SK-N-SH (cell line): ENCODE measurements around the gene AMMECR1. TPM values are rescaled to one million over a fixed set of nuclear protein-coding genes. Genes with fewer than 3 reads are reported as not detected.

Source experiments
- CTCF ChIA-PET: fragments of 300-600, 350-600 bp; formaldehyde crosslinking; extraction: SDS; loops from one replicate; lab custom pipeline; 2021; lab: Yijun Ruan, JAX
- POLR2A ChIA-PET: fragments of 350-600 bp; sonication (Branson Sonifier 250); formaldehyde crosslinking; extraction: SDS; loops from one replicate; lab custom pipeline; 2020; ENCODE audit warnings: antibody characterized with exemption, inconsistent platforms; lab: Yijun Ruan, JAX
- DNase-seq: peaks from one replicate; pipeline ENCODE4 v3.0.0; 2012
- H2AFZ ChIP-seq: fragments of 200-600 bp; sonication (generic); 2 replicates; pipeline ENCODE4 v1.8.1; 2016; ENCODE audit warnings: antibody characterized with exemption, mild to moderate bottlenecking, low read depth
- H3F3A ChIP-seq: fragments of 200-600 bp; sonication (generic); replicated peaks from 2 replicates; pipeline ENCODE3; 2016; ENCODE audit warnings: antibody characterized with exemption, mild to moderate bottlenecking; ENCODE audit not compliant: insufficient read depth
- H3K27ac ChIP-seq, 2 experiments: fragments of 200-500 bp in 1 of 2; fragments of 200-600 bp in 1 of 2; sonication (Bioruptor generic) in 1 of 2; sonication (generic), shearing (Covaris generic) in 1 of 2; 2 replicates each; pipeline versions ENCODE4 v1.5.1 to v1.6.1; 2014 to 2016; ENCODE audit warnings: low read depth in 2 of 2, inconsistent platforms in 1 of 2, low read length in 1 of 2, mild to moderate bottlenecking in 1 of 2, mixed read lengths in 1 of 2
- H3K27me3 ChIP-seq: fragments of 200-600 bp; sonication (generic), shearing (Covaris generic); 2 replicates; pipeline ENCODE4 v1.6.1; 2016; ENCODE audit warnings: mixed run types; ENCODE audit not compliant: insufficient read depth
- H3K36me3 ChIP-seq, 2 experiments: fragments of 200-500 bp in 1 of 2; fragments of 200-600 bp in 1 of 2; sonication (Bioruptor generic) in 1 of 2; sonication (generic) in 1 of 2; replicated peaks in 1 of 2; 2 replicates each; pipeline versions ENCODE3 to v1.5.1; 2014 to 2016; ENCODE audit warnings: low read length in 1 of 2, mild to moderate bottlenecking in 1 of 2; ENCODE audit not compliant: insufficient read depth in 2 of 2, control insufficient read depth in 1 of 2
- H3K4me1 ChIP-seq, 2 experiments: fragments of 200-500 bp in 1 of 2; fragments of 200-600 bp in 1 of 2; sonication (Bioruptor generic) in 1 of 2; sonication (generic), shearing (Covaris generic) in 1 of 2; 2 replicates each; pipeline versions ENCODE4 v1.5.1 to v1.6.1; 2014 to 2016; ENCODE audit warnings: low read depth in 1 of 2, low read length in 1 of 2, mixed run types in 1 of 2; ENCODE audit not compliant: insufficient read depth in 2 of 2, control insufficient read depth in 1 of 2
- H3K4me2 ChIP-seq: fragments of 200-600 bp; sonication (generic), shearing (Covaris generic); 2 replicates; pipeline ENCODE4 v1.6.1; 2017; ENCODE audit warnings: mixed run types
- H3K4me3 ChIP-seq, 2 experiments: fragments of 200-500 bp in 1 of 2; fragments of 200-600 bp in 1 of 2; sonication (Bioruptor generic) in 1 of 2; sonication (generic), shearing (Covaris generic) in 1 of 2; 2 replicates each; pipeline versions ENCODE4 v1.5.1 to v1.8.1; 2014 to 2016; ENCODE audit warnings: low read depth in 2 of 2, inconsistent platforms in 1 of 2, low read length in 1 of 2, mild to moderate bottlenecking in 1 of 2, mixed read lengths in 1 of 2, moderate library complexity in 1 of 2
- H3K79me2 ChIP-seq: fragments of 200-600 bp; sonication (generic); 2 replicates; pipeline ENCODE4 v1.8.1; 2017; ENCODE audit warnings: mild to moderate bottlenecking; ENCODE audit not compliant: insufficient read depth
- H3K9ac ChIP-seq: fragments of 200-600 bp; sonication (generic); 2 replicates; pipeline ENCODE4 v1.6.1; 2017; ENCODE audit warnings: mixed run types
- H3K9me2 ChIP-seq: fragments of 200-600 bp; sonication (generic); 2 replicates; pipeline ENCODE4 v1.6.1; 2017; ENCODE audit warnings: mixed run types
- H3K9me3 ChIP-seq: fragments of 200-600 bp; sonication (generic); 2 replicates; pipeline ENCODE4 v1.6.1; 2017; ENCODE audit warnings: mixed run types, mild to moderate bottlenecking, moderate library complexity
- H4K20me1 ChIP-seq: fragments of 200-600 bp; sonication (generic); 2 replicates; pipeline ENCODE4 v1.6.1; 2017; ENCODE audit warnings: mild to moderate bottlenecking, mixed run types; ENCODE audit not compliant: insufficient read depth
- ELF1 ChIP-seq: IDR thresholded peaks from 2 replicates; pipeline ENCODE4 v1.4.0; 2012
- EP300 ChIP-seq, 2 experiments: IDR thresholded peaks; 2 replicates each; pipeline versions ENCODE4 v1.4.0 to v1.6.1; 2012; ENCODE audit warnings: borderline replicate concordance in 1 of 2, low read depth in 1 of 2, low read length in 1 of 2
- EZH2phosphoT487 ChIP-seq: fragments of 200-600 bp; sonication (generic); IDR thresholded peaks from 2 replicates; pipeline ENCODE4 v1.6.1; 2017; ENCODE audit warnings: low read depth, mixed run types, mild to moderate bottlenecking, antibody characterized with exemption, moderate library complexity, borderline replicate concordance
- FOSL2 ChIP-seq: IDR thresholded peaks from 2 replicates; pipeline ENCODE4 v1.4.0; 2012; ENCODE audit warnings: low read depth, mild to moderate bottlenecking, moderate library complexity, borderline replicate concordance
- FOXJ3 ChIP-seq: sonication (generic); formaldehyde crosslinking; IDR thresholded peaks from 2 replicates; pipeline ENCODE4 v1.5.1; 2020; ENCODE audit warnings: mild to moderate bottlenecking, missing genetic modification reagents
- GABPA ChIP-seq: IDR thresholded peaks from 2 replicates; pipeline ENCODE4 v1.4.0; 2012; ENCODE audit warnings: low read depth, mild to moderate bottlenecking
- MXI1 ChIP-seq: IDR thresholded peaks from 2 replicates; pipeline ENCODE4 v1.6.1; 2012; ENCODE audit warnings: mild to moderate bottlenecking, low read depth, low read length, improper control_type of control experiment
- NFIC ChIP-seq: IDR thresholded peaks from 2 replicates; pipeline ENCODE4 v1.4.0; 2012; ENCODE audit warnings: borderline replicate concordance
- NRF1 ChIP-seq: IDR thresholded peaks from 2 replicates; pipeline ENCODE4 v1.6.1; 2012; ENCODE audit warnings: low read depth, mild to moderate bottlenecking, low read length
- POLR2AphosphoS5 ChIP-seq: IDR thresholded peaks from 2 replicates; pipeline ENCODE4 v1.6.1; 2012; ENCODE audit warnings: low read depth, low read length
- RFX5 ChIP-seq: IDR thresholded peaks from 2 replicates; pipeline ENCODE4 v1.6.1; 2012; ENCODE audit warnings: mild to moderate bottlenecking, improper control_type of control experiment, low read length
- RXRA ChIP-seq: IDR thresholded peaks from 2 replicates; pipeline ENCODE4 v1.4.0; 2012; ENCODE audit warnings: low read depth, mild to moderate bottlenecking, borderline replicate concordance
- SIN3A ChIP-seq: IDR thresholded peaks from 2 replicates; pipeline ENCODE4 v1.6.1; 2012; ENCODE audit warnings: low read depth, mild to moderate bottlenecking, low read length, moderate library complexity, borderline replicate concordance
- TAF1 ChIP-seq: IDR thresholded peaks from 2 replicates; pipeline ENCODE4 v1.6.1; 2012; ENCODE audit warnings: low read depth, mild to moderate bottlenecking, low read length, moderate library complexity, borderline replicate concordance
- TCF12 ChIP-seq: IDR thresholded peaks from 2 replicates; pipeline ENCODE4 v1.4.0; 2012
- YY1 ChIP-seq: IDR thresholded peaks from 2 replicates; pipeline ENCODE4 v1.4.0; 2012; ENCODE audit warnings: low read depth, mild to moderate bottlenecking
- ZBTB33 ChIP-seq: IDR thresholded peaks from 2 replicates; pipeline ENCODE4 v1.4.0; 2012; ENCODE audit warnings: low read depth, borderline replicate concordance
- WGBS: methylation state at CpG from one replicate; pipeline ENCODE4 v1.1.6; 2017; ENCODE audit warnings: low lambda C conversion rate; 5-methylcytosine and 5-hydroxymethylcytosine counted together
- polyA plus RNA-seq, 3 experiments: library from polyadenylated mRNA; depleted of rRNA; stranded (reverse); fragments of >200 nt; gene quantifications; 2 replicates each; pipeline ENCODE4 v1.2.3, GENCODE V29; 2012
- TF ChIP-seq, protein P1 (sequence below): IDR thresholded peaks from 2 replicates; pipeline ENCODE4 v1.4.0; 2012; ENCODE audit warnings: low read depth, borderline replicate concordance
- TF ChIP-seq, protein P2 (sequence below): fragments of 150-350 bp; IDR thresholded peaks from 2 replicates; pipeline ENCODE4 v1.6.1; 2017; ENCODE audit warnings: antibody characterized with exemption, low read length, low read depth, borderline replicate concordance

The AMMECR1 gene
- polyA plus RNA-seq, 1 of the 3 experiments (the other 2 are of a cell fraction), result 1.3 TPM

- no peaks in the 10 kb centered on the region; a peak in 1 of 4 replicates for H3K4me1 ChIP-seq
- ChIA-PET CTCF (interaction anchor here (1.5 kb wide), 1 partner anchor 11 kb away, joined by 5 read pairs; no protein-coding TSS in a partner anchor), POLR2A (no interaction called here)
- no peaks in the 10 kb centered on the region for H3K9me2 ChIP-seq
- H3K4me2 ChIP-seq, result no peak overlapping the region
- no peak overlapping the region for H2AFZ ChIP-seq
- no peaks in the 10 kb centered on the region for H3F3A ChIP-seq
- H3K4me3 ChIP-seq, result no peak overlapping the region
- 42% methylated on average over 5 of the region's 5 CpGs for WGBS
- no peaks in the 10 kb centered on the region for H3K27me3 ChIP-seq
- no peak overlapping the region for H3K27ac ChIP-seq
- H3K9ac ChIP-seq, result no peak overlapping the region
- no peak for DNase-seq
- H3K79me2 ChIP-seq, result no peaks in the 10 kb centered on the region
- no peaks in the 10 kb centered on the region for H4K20me1 ChIP-seq
- TF ChIP-seq FOXJ3 (CRISPR knock-in tag), result no peak
- TF ChIP-seq RFX5, result no peak
- TF ChIP-seq RXRA, result no peak
- TF ChIP-seq GABPA, result no peak
- no peak for TF ChIP-seq TCF12
- no peak for TF ChIP-seq EP300 (IDR thresholded peaks at IDR 0.05; ENCODE audit: borderline replicate concordance in 1 of 2, low read depth in 1 of 2, low read length in 1 of 2)
- no peak for TF ChIP-seq ZBTB33
- TF ChIP-seq POLR2AphosphoS5, result no peak
- no peak for TF ChIP-seq EZH2phosphoT487
- TF ChIP-seq, protein P1, sequence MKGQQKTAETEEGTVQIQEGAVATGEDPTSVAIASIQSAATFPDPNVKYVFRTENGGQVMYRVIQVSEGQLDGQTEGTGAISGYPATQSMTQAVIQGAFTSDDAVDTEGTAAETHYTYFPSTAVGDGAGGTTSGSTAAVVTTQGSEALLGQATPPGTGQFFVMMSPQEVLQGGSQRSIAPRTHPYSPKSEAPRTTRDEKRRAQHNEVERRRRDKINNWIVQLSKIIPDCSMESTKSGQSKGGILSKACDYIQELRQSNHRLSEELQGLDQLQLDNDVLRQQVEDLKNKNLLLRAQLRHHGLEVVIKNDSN, result no peak
- TF ChIP-seq MXI1, result no peak
- TF ChIP-seq YY1, result no peak
- no peak for TF ChIP-seq FOSL2
- no peak for TF ChIP-seq ELF1
- TF ChIP-seq TAF1, result no peak
- no peak for TF ChIP-seq SIN3A
- no peak for TF ChIP-seq NRF1
- TF ChIP-seq, protein P2, sequence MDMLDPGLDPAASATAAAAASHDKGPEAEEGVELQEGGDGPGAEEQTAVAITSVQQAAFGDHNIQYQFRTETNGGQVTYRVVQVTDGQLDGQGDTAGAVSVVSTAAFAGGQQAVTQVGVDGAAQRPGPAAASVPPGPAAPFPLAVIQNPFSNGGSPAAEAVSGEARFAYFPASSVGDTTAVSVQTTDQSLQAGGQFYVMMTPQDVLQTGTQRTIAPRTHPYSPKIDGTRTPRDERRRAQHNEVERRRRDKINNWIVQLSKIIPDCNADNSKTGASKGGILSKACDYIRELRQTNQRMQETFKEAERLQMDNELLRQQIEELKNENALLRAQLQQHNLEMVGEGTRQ, result no peak
- TF ChIP-seq NFIC, result no peak
- H3K36me3 ChIP-seq, result no peaks in the 10 kb centered on the region
- no peaks in the 10 kb centered on the region for H3K9me3 ChIP-seq
Observed at GRCh38 chrX:110171442-110171841, 146.4 kb downstream of the AMMECR1 start.
